ENCODE data around the gene EGLN3. TPM values are rescaled to one million over a fixed set of nuclear protein-coding genes. Genes with fewer than 3 reads are reported as not detected.

The EGLN3 gene
- total RNA-seq, 1 experiment from 2014 or later: 0.54 TPM

DNA sequence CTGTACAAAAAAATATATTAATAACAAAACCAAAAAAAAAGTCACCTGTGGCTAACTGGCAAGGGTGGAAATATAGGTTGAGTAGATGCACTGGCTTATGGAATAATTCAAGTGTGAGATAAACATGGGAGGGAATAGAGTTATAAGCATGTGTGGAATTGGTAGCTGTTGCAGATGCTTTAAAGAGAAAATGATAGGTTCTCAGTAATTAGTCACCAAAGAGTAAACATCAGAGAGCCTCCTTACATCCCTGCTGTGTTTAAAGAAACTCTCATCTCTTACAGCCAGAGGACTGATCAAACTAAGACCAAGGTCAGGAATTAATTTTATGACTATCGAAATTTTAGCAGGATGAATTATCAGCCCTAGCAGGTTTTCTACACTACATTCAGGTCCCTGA is 70.5 kb downstream of the EGLN3 start:
- CTCF ChIA-PET: no interaction called here
- intact Hi-C loops (cut with micrococcal nuclease): no loop called here
- BruUV-seq (replicated peaks): no TSS peak
- no peaks in the 10 kb centered on the region for H3K36me3 Mint-ChIP-seq (ENCODE audit: insufficient read depth, unreplicated experiment)
- H3K4me3 Mint-ChIP-seq (ENCODE audit: unreplicated experiment): no peak overlapping the region
- H3K9me3 Mint-ChIP-seq (ENCODE audit: unreplicated experiment): peaks cover 20% of the 10 kb centered on the region
- no peaks in the 10 kb centered on the region for H3K27me3 Mint-ChIP-seq (ENCODE audit: insufficient read depth, unreplicated experiment)
- no peak for DNase-seq (ENCODE audit: unreplicated experiment)
- TF ChIP-seq, protein P1, sequence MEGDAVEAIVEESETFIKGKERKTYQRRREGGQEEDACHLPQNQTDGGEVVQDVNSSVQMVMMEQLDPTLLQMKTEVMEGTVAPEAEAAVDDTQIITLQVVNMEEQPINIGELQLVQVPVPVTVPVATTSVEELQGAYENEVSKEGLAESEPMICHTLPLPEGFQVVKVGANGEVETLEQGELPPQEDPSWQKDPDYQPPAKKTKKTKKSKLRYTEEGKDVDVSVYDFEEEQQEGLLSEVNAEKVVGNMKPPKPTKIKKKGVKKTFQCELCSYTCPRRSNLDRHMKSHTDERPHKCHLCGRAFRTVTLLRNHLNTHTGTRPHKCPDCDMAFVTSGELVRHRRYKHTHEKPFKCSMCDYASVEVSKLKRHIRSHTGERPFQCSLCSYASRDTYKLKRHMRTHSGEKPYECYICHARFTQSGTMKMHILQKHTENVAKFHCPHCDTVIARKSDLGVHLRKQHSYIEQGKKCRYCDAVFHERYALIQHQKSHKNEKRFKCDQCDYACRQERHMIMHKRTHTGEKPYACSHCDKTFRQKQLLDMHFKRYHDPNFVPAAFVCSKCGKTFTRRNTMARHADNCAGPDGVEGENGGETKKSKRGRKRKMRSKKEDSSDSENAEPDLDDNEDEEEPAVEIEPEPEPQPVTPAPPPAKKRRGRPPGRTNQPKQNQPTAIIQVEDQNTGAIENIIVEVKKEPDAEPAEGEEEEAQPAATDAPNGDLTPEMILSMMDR (IDR thresholded peaks at IDR 0.05; ENCODE audit: unreplicated experiment): no peak
- no peaks in the 10 kb centered on the region for H3K4me1 Mint-ChIP-seq (ENCODE audit: insufficient read depth, unreplicated experiment)
- H3K27ac Mint-ChIP-seq (ENCODE audit: low read depth, unreplicated experiment): no peak overlapping the region
- POLR2A ChIA-PET: no interaction called here

DNA sequence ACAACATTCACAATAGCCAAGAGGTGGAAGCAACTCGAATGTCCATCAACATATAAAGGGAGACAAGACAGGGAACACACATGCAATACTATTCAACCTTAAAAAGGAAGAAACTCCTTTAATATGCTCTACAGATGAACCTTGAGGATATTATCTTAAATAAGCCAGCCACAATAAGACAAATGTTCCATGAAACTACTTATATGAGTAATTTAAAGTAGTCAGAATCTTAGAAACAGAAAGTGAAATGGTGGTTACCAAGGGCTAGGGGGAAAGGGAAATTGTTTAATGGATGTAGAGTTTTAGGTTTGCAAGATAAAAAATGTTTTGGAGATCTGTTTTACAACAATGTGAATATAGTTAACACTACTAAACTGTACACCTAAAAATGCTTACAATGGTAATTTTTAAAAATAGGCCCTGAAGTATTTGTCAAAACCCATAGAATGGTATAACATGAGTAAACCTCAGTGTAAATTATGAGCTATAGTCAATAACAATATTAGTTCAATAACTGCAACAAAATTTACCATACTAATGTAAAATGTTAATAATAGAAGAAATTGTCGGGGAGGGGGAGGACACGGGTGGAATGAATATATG is 71.1 kb downstream of the EGLN3 start:
- BruUV-seq (replicated peaks): no TSS peak
- ChIA-PET CTCF (no interaction called here), POLR2A (no interaction called here)
- intact Hi-C loops (cut with micrococcal nuclease): no loop called here
- H3K27me3 Mint-ChIP-seq (ENCODE audit: insufficient read depth, unreplicated experiment): no peaks in the 10 kb centered on the region
- DNase-seq (ENCODE audit: unreplicated experiment): no peak
- no peak overlapping the region for H3K27ac Mint-ChIP-seq (ENCODE audit: low read depth, unreplicated experiment)
- no peak overlapping the region for H3K4me3 Mint-ChIP-seq (ENCODE audit: unreplicated experiment)
- TF ChIP-seq, protein P1 (IDR thresholded peaks at IDR 0.05; ENCODE audit: unreplicated experiment): no peak
- peaks cover 20% of the 10 kb centered on the region for H3K9me3 Mint-ChIP-seq (ENCODE audit: unreplicated experiment)
- no peaks in the 10 kb centered on the region for H3K4me1 Mint-ChIP-seq (ENCODE audit: insufficient read depth, unreplicated experiment)
- H3K36me3 Mint-ChIP-seq (ENCODE audit: insufficient read depth, unreplicated experiment): no peaks in the 10 kb centered on the region

DNA sequence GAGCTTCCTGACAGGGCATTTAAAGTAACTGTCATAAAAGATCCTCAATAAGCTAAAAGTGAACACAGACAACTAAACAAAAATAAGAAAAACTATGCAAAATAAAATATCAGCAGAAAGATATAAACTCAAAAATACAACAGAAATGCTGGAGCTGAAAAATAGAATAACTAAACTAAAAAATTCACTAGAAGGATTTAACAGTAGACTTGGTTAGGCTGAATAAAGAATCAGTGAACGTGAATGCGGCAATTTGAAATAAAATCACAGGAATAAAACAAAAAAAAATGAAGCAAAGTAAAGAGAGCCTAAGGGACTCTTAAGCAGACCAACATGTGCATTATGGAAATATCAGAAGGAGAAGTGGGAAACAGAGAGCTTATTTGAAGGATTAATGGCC is 74.6 kb downstream of the EGLN3 start:
- Mint-ChIP-seq H3K27ac (ENCODE audit: low read depth, unreplicated experiment) (no peak overlapping the region), H3K27me3 (ENCODE audit: insufficient read depth, unreplicated experiment) (no peaks in the 10 kb centered on the region), H3K4me1 (ENCODE audit: insufficient read depth, unreplicated experiment) (no peaks in the 10 kb centered on the region), H3K9me3 (ENCODE audit: unreplicated experiment) (peaks cover 20% of the 10 kb centered on the region), H3K36me3 (ENCODE audit: insufficient read depth, unreplicated experiment) (no peaks in the 10 kb centered on the region), H3K4me3 (ENCODE audit: unreplicated experiment) (no peak overlapping the region)
- ChIA-PET CTCF (interaction anchor here (0.5 to 1.4 kb wide), 8 partner anchors 26 to 1947 kb away, joined by 3 to 6 read pairs (median 4); no protein-coding TSS in a partner anchor), POLR2A (interaction anchor here (0.6 kb wide), 1 partner anchor 52 kb away, joined by 3 read pairs; no protein-coding TSS in a partner anchor)
- BruUV-seq (replicated peaks): no TSS peak
- DNase-seq (ENCODE audit: unreplicated experiment): no peak
- TF ChIP-seq, protein P1 (IDR thresholded peaks at IDR 0.05; ENCODE audit: unreplicated experiment): no peak
- intact Hi-C loops (cut with micrococcal nuclease): no loop called here
